ENCODE results near the gene CAV3. TPM values are rescaled to one million over a fixed set of nuclear protein-coding genes. Genes with fewer than 3 reads are reported as not detected.

Gene CAV3
- total and polyA plus RNA-seq, 4 donors, result not detected

- Histone ChIP-seq H3K9ac (ENCODE audit: low read depth in 1 of 2, low read length in 2 of 2) (no peak overlapping the region), H3K4me1 (ENCODE audit: control insufficient read depth in 4 of 4, insufficient read depth in 4 of 4, low read length in 3 of 4) (no peaks in the 10 kb centered on the region), H3K36me3 (ENCODE audit: control insufficient read depth in 4 of 4, insufficient read depth in 3 of 4, low read depth in 1 of 4, low read length in 3 of 4) (no peaks in the 10 kb centered on the region), H3K27me3 (ENCODE audit: control insufficient read depth in 4 of 4, insufficient read depth in 4 of 4, low read length in 3 of 4) (peaks cover 0 to 3% (median 0%) of the 10 kb centered on the region in 4 donors), H3K27ac (ENCODE audit: low read depth in 1 of 2, low read length in 2 of 2) (no peak overlapping the region), H3K4me3 (ENCODE audit: low read depth in 1 of 3, low read length in 3 of 3) (no peak overlapping the region), H3K9me3 (ENCODE audit: control insufficient read depth in 4 of 4, low read length in 3 of 4) (peaks cover 0 to 1% (median 0%) of the 10 kb centered on the region in 4 donors)
- TF ChIP-seq NR2F2 (IDR thresholded peaks at IDR 0.05) (no peak), HNF4A (conservative IDR thresholded peaks at IDR 0.05) (no peak), RXRA (IDR thresholded peaks at IDR 0.05) (no peak), CTCF (IDR thresholded peaks at IDR 0.05; ENCODE audit: low read depth, low read length, missing input control) (no peak), FOXA2 (IDR thresholded peaks at IDR 0.05) (no peak), ZBTB33 (IDR thresholded peaks at IDR 0.05) (no peak)
- no peak for DNase-seq (ENCODE audit: low spot score)
- WGBS, result 57% methylated on average over 9 of the region's 9 CpGs
These were observed 21.3 kb upstream of the CAV3 start for GRCh38 chr3:8712045-8712907.

- H3K9ac ChIP-seq (ENCODE audit: low read depth in 1 of 2, low read length in 2 of 2), result no peak overlapping the region
- peaks cover 0 to 3% (median 0%) of the 10 kb centered on the region in 4 donors for H3K27me3 ChIP-seq (ENCODE audit: control insufficient read depth in 4 of 4, insufficient read depth in 4 of 4, low read length in 3 of 4)
- 81% methylated on average over 2 of the region's 2 CpGs for WGBS
- no peak overlapping the region for H3K27ac ChIP-seq (ENCODE audit: low read depth in 1 of 2, low read length in 2 of 2)
- no peaks in the 10 kb centered on the region for H3K4me1 ChIP-seq (ENCODE audit: control insufficient read depth in 4 of 4, insufficient read depth in 4 of 4, low read length in 3 of 4)
- TF ChIP-seq RXRA (IDR thresholded peaks at IDR 0.05), result no peak
- no peak for TF ChIP-seq SP1 (IDR thresholded peaks at IDR 0.05)
- TF ChIP-seq GABPA (IDR thresholded peaks at IDR 0.05 in 1 of 2, conservative IDR thresholded peaks at IDR 0.05 in 1 of 2), result no peak
- H3K36me3 ChIP-seq (ENCODE audit: control insufficient read depth in 4 of 4, insufficient read depth in 3 of 4, low read depth in 1 of 4, low read length in 3 of 4), result no peaks in the 10 kb centered on the region
- no peaks in the 10 kb centered on the region for H3K9me3 ChIP-seq (ENCODE audit: control insufficient read depth in 4 of 4, low read length in 3 of 4)
- no peak overlapping the region for H3K4me3 ChIP-seq (ENCODE audit: low read depth in 1 of 3, low read length in 3 of 3)
- no peak for DNase-seq (ENCODE audit: low spot score)
These were observed 20.7 kb upstream of the CAV3 start for GRCh38 chr3:8712908-8713255.

- no peaks in the 10 kb centered on the region for H3K36me3 ChIP-seq (ENCODE audit: control insufficient read depth in 4 of 4, insufficient read depth in 3 of 4, low read depth in 1 of 4, low read length in 3 of 4)
- H3K4me3 ChIP-seq (ENCODE audit: low read depth in 1 of 3, low read length in 3 of 3), result no peak overlapping the region
- peaks cover 0 to 3% (median 0%) of the 10 kb centered on the region in 4 donors for H3K27me3 ChIP-seq (ENCODE audit: control insufficient read depth in 4 of 4, insufficient read depth in 4 of 4, low read length in 3 of 4)
- no peak for DNase-seq (ENCODE audit: low spot score)
- 79% methylated on average over 14 of the region's 14 CpGs for whole genome bisulfite sequencing
- no peak overlapping the region for H3K27ac ChIP-seq (ENCODE audit: low read depth in 1 of 2, low read length in 2 of 2)
- no peaks in the 10 kb centered on the region for H3K9me3 ChIP-seq (ENCODE audit: control insufficient read depth in 4 of 4, low read length in 3 of 4)
- no peak overlapping the region for H3K9ac ChIP-seq (ENCODE audit: low read depth in 1 of 2, low read length in 2 of 2)
- H3K4me1 ChIP-seq (ENCODE audit: control insufficient read depth in 4 of 4, insufficient read depth in 4 of 4, low read length in 3 of 4), result no peaks in the 10 kb centered on the region
- TF ChIP-seq ATF3 (IDR thresholded peaks at IDR 0.05) (no peak), SP1 (IDR thresholded peaks at IDR 0.05) (no peak), EGR1 (IDR thresholded peaks at IDR 0.05; ENCODE audit: low read depth in 2 of 2) (no peak), JUND (IDR thresholded peaks at IDR 0.05) (no peak), FOXA2 (IDR thresholded peaks at IDR 0.05) (no peak), MAX (IDR thresholded peaks at IDR 0.05) (no peak), NR2F2 (IDR thresholded peaks at IDR 0.05) (no peak), HNF4A (conservative IDR thresholded peaks at IDR 0.05) (no peak), TAF1 (conservative IDR thresholded peaks at IDR 0.05) (no peak), ZBTB33 (IDR thresholded peaks at IDR 0.05) (no peak), YY1 (IDR thresholded peaks at IDR 0.05) (no peak), GABPA (IDR thresholded peaks at IDR 0.05 in 1 of 2, conservative IDR thresholded peaks at IDR 0.05 in 1 of 2) (no peak), FOXA1 (IDR thresholded peaks at IDR 0.05) (no peak), RAD21 (IDR thresholded peaks at IDR 0.05) (no peak), RXRA (IDR thresholded peaks at IDR 0.05) (no peak)
These were observed 19.5 kb upstream of the CAV3 start for GRCh38 chr3:8713901-8714759.

Measured in liver (tissue), 9 donors.